Endothelial cell of umbilical vein (primary cell): ENCODE data around the gene SNAPC4. TPM values are rescaled to one million over a fixed set of nuclear protein-coding genes. Genes with fewer than 3 reads are reported as not detected.

Source experiments
- BruUV-seq: library from RNA; stranded (reverse); fragments of 400-500 nt; replicated peaks from 2 replicates; lab custom pipeline; 2021; lab: Mats Ljungman, UMichigan
- CTCF ChIA-PET: fragments of 300-600, 350-600 bp; sonication (Branson Sonifier 250); formaldehyde crosslinking; loops from one replicate; lab custom pipeline; 2021; ENCODE audit warnings: antibody characterized with exemption, inconsistent platforms; lab: Charles Lee
- POLR2A ChIA-PET: fragments of 300-600, 350-600 bp; sonication (Branson Sonifier 250); formaldehyde crosslinking; loops from one replicate; lab custom pipeline; 2021; ENCODE audit warnings: antibody characterized with exemption, inconsistent platforms; lab: Charles Lee
- DNase-seq: peaks from one replicate; pipeline ENCODE4 v3.0.0-alpha.2; 2011; ENCODE audit warnings: low read depth, low spot score
- FAIRE-seq: peaks from 2 replicates; lab custom pipeline; 2011; peaks lifted over from hg19 to GRCh38; lab: Jason Lieb, UNC
- H2AFZ ChIP-seq: 2 replicates; pipeline ENCODE4 v1.6.0; 2012; ENCODE audit warnings: low read depth, low read length, control low read depth, inconsistent platforms
- H3K27ac ChIP-seq: 2 replicates; pipeline ENCODE4 v1.5.1; 2011; ENCODE audit warnings: low read depth, mild to moderate bottlenecking, control low read depth, low read length, moderate library complexity; ENCODE audit not compliant: insufficient read depth
- H3K27me3 ChIP-seq, 2 experiments: 2 replicates each; pipeline versions ENCODE4 v1.6.0 to v1.6.1; 2011; ENCODE audit warnings: low read length in 2 of 2, mixed read lengths in 1 of 2; ENCODE audit not compliant: control insufficient read depth in 2 of 2, insufficient read depth in 2 of 2
- H3K36me3 ChIP-seq, 2 experiments: 2 replicates in 1 of 2; 3 replicates in 1 of 2; pipeline ENCODE4 v1.5.1; 2011; ENCODE audit warnings: low read length in 2 of 2, mild to moderate bottlenecking in 1 of 2, moderate library complexity in 1 of 2; ENCODE audit not compliant: control insufficient read depth in 2 of 2, insufficient read depth in 2 of 2; ENCODE audit errors: extremely low read depth in 1 of 2
- H3K4me1 ChIP-seq: 3 replicates; pipeline ENCODE4 v1.5.1; 2011; ENCODE audit warnings: mild to moderate bottlenecking, low read length; ENCODE audit not compliant: control insufficient read depth, insufficient read depth; ENCODE audit errors: extremely low read depth
- H3K4me2 ChIP-seq: 2 replicates; pipeline ENCODE4 v1.6.1; 2011; ENCODE audit warnings: low read length, control low read depth, mixed read lengths; ENCODE audit not compliant: insufficient read depth
- H3K4me3 ChIP-seq, 3 experiments: fragments of 200-600 bp in 1 of 3; sonication (generic), shearing (Covaris generic) in 1 of 3; replicated peaks in 1 of 3; 2 replicates each; pipeline ENCODE4 v1.5.1; 2011 to 2016; ENCODE audit warnings: control low read depth in 3 of 3, low read length in 3 of 3, mild to moderate bottlenecking in 2 of 3, inconsistent platforms in 1 of 3, low read depth in 1 of 3, moderate library complexity in 1 of 3; ENCODE audit not compliant: insufficient read depth in 1 of 3
- H3K79me2 ChIP-seq: 2 replicates; pipeline ENCODE4 v1.6.0; 2012; ENCODE audit warnings: low read length, inconsistent platforms; ENCODE audit not compliant: control insufficient read depth, insufficient read depth
- H3K9ac ChIP-seq: replicated peaks from 2 replicates; pipeline ENCODE3; 2011; ENCODE audit warnings: low read length, control low read depth; ENCODE audit not compliant: insufficient read depth; ENCODE audit errors: extremely low read depth
- H3K9me1 ChIP-seq: replicated peaks from 3 replicates; pipeline ENCODE4 v1.6.0; 2011; ENCODE audit warnings: mild to moderate bottlenecking, low read length; ENCODE audit not compliant: control insufficient read depth, insufficient read depth; ENCODE audit errors: extremely low read depth
- H3K9me3 ChIP-seq: replicated peaks from 2 replicates; pipeline ENCODE4 v1.5.1; 2012; ENCODE audit warnings: low read length, inconsistent platforms; ENCODE audit not compliant: control insufficient read depth, insufficient read depth
- H4K20me1 ChIP-seq: replicated peaks from 2 replicates; pipeline ENCODE3; 2011; ENCODE audit warnings: mild to moderate bottlenecking, low read length; ENCODE audit not compliant: control insufficient read depth, insufficient read depth; ENCODE audit errors: extremely low read depth
- CTCF ChIP-seq, 2 donors: IDR thresholded peaks; 1 replicate in 1 of 2; 2 replicates in 1 of 2; pipeline ENCODE4 v1.5.1; 2011; ENCODE audit warnings: low read length in 2 of 2, mild to moderate bottlenecking in 2 of 2, moderate library complexity in 2 of 2, control low read depth in 1 of 2, inconsistent platforms in 1 of 2, low read depth in 1 of 2; ENCODE audit not compliant: insufficient read depth in 1 of 2; ENCODE audit errors: extremely low read depth in 1 of 2
- EZH2 ChIP-seq: IDR thresholded peaks from 2 replicates; pipeline ENCODE4 v1.6.1; 2012; ENCODE audit warnings: borderline replicate concordance, low read depth, mild to moderate bottlenecking, moderate library complexity, low read length, inconsistent platforms; ENCODE audit not compliant: severe bottlenecking
- FOS ChIP-seq: IDR thresholded peaks from 2 replicates; pipeline ENCODE4 v1.6.1; 2011; ENCODE audit warnings: mild to moderate bottlenecking, low read length, moderate library complexity, borderline replicate concordance; ENCODE audit not compliant: insufficient read depth
- GATA2 ChIP-seq: IDR thresholded peaks from 2 replicates; pipeline ENCODE4 v1.7.0; 2011; ENCODE audit warnings: low read depth, mild to moderate bottlenecking, moderate library complexity, mixed read lengths, low read length; ENCODE audit not compliant: insufficient read length, insufficient read depth
- JUN ChIP-seq: IDR thresholded peaks from 2 replicates; pipeline ENCODE4 v1.6.1; 2011; ENCODE audit warnings: borderline replicate concordance, low read depth; ENCODE audit not compliant: insufficient read length, insufficient read depth
- MAX ChIP-seq: IDR thresholded peaks from 2 replicates; pipeline ENCODE4 v1.6.1; 2011; ENCODE audit not compliant: insufficient read depth, insufficient read length
- MYC ChIP-seq: IDR thresholded peaks from one replicate; pipeline ENCODE4 v1.6.1; 2011; ENCODE audit warnings: mild to moderate bottlenecking, low read depth, low read length
- POLR2A ChIP-seq: IDR thresholded peaks from 2 replicates; pipeline ENCODE4 v1.6.1; 2012; ENCODE audit warnings: low read depth, mild to moderate bottlenecking, control low read depth, low read length
- POLR2AphosphoS5 ChIP-seq: IDR thresholded peaks from 2 replicates; pipeline ENCODE4 v1.6.1; 2012; ENCODE audit warnings: low read depth, mild to moderate bottlenecking, control low read depth, low read length, moderate library complexity; ENCODE audit not compliant: insufficient read depth
- dilution Hi-C: fragments of 300-500 bp; cut with MboI; formaldehyde crosslinking; loops from one replicate; pipeline ENCODE4 v1.15.0; 2019; ENCODE audit warnings: low sequenced_read_pairs; ENCODE audit not compliant: extremely low pct_ligation_motif_present
- intact Hi-C: fragments of 100-400 bp; cut with micrococcal nuclease; formaldehyde crosslinking; loops from one replicate; pipeline ENCODE4 v1.10.0; 2022
- polyA plus RNA-seq, 4 experiments: library from polyadenylated mRNA; depleted of rRNA in 3 of 4; stranded (reverse) in 3 of 4; unstranded in 1 of 4; fragments of >200 nt; gene quantifications; 2 replicates each; pipeline versions ENCODE4 v1.2.1 to v1.2.3, GENCODE V29; 2011 to 2012; ENCODE audit warnings: missing spikeins in 1 of 4
- total RNA-seq: library from RNA; stranded (reverse); gene quantifications from 2 replicates; pipeline ENCODE4 v1.2.3, GENCODE V29; 2021

SNAPC4 gene
- total and polyA plus RNA-seq, 2 donors (not counting 3 experiments of a cell fraction or from before 2014, with no cell fraction given), result 6.7 to 17.5 TPM

GRCh38 chr9:136389396-136389795, 10.6 kb downstream of the SNAPC4 start:
- no peak overlapping the region for H3K27ac ChIP-seq
- no peaks in the 10 kb centered on the region for H3K4me1 ChIP-seq
- no peaks in the 10 kb centered on the region for H3K9me1 ChIP-seq
- FAIRE-seq (no peak), DNase-seq (no peak)
- H3K9ac ChIP-seq, result no peak overlapping the region
- peaks cover 6 to 57% of the 10 kb centered on the region in 2 experiments for H3K36me3 ChIP-seq
- POLR2A ChIA-PET, result no interaction called here
- H3K79me2 ChIP-seq, result no peaks in the 10 kb centered on the region
- CTCF ChIA-PET, result interaction anchor here (0.8 to 2.2 kb wide), 3 partner anchors 12 to 77 kb away, joined by 4 to 5 read pairs (median 4); no protein-coding TSS in a partner anchor
- H3K9me3 ChIP-seq, result no peaks in the 10 kb centered on the region
- H3K4me2 ChIP-seq, result no peak overlapping the region
- no peaks in the 10 kb centered on the region for H4K20me1 ChIP-seq
- TF ChIP-seq MAX (no peak), FOS (no peak), JUN (no peak), POLR2A (no peak), POLR2AphosphoS5 (no peak), GATA2 (no peak), CTCF (IDR thresholded peaks at IDR 0.05; ENCODE audit: extremely low read depth in 1 of 2, insufficient read depth in 1 of 2, low read depth in 1 of 2, low read length in 2 of 2) (no peak), MYC (no peak), EZH2 (no peak)
- intact Hi-C loops (no loop called here), dilution Hi-C loops (no loop called here)
- no peak overlapping the region for H2AFZ ChIP-seq
- BruUV-seq, result no TSS peak
- no peaks in the 10 kb centered on the region for H3K27me3 ChIP-seq
- no peak overlapping the region for H3K4me3 ChIP-seq
